GM18520 (cell line): ENCODE data around the gene EIF4G2.

Source experiments
- ATAC-seq: cut with Tn5 transposase; IDR thresholded peaks from one replicate; pipeline ENCODE4 v1.9.1; 2021; ENCODE audit not compliant: unreplicated experiment

EIF4G2 gene

DNA sequence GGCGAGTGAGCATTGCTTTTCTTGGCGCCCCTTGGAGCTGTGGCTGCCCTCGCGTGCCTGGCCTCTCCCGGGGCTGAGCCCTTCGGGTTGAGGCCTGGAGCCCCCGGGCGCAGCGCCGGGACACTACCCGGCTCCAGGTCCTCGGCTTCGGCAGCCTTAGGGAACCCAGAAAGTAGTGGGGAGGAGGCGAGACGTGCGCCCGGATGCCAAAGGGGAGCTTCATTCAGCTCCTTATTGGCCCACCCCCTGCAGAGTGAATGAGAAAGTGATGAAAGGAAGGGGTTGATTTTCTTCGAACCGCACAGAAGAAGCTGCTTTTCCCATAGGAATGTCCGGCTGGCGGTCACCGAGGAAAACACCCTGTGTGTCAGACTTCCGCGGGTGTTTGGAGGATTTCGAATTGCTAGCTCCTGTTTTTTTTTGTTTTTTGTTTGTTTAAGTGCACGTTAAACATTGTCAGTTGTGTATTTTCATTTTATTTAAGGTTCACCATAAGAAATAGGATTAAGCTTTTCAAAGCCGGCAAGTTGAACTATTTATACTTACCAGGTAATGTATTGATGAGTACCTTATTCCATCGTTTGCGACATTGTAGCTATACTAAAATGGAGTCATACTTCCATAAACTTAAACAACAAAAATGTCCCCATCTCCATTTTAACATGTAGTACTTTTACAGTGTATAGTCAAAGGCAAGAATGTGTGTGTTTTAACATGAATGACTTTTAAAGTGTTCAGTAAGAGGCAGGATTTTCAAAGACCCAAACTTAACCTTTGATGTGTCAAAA, 841 bp upstream of the EIF4G2 start:
- ATAC-seq: no peak

DNA sequence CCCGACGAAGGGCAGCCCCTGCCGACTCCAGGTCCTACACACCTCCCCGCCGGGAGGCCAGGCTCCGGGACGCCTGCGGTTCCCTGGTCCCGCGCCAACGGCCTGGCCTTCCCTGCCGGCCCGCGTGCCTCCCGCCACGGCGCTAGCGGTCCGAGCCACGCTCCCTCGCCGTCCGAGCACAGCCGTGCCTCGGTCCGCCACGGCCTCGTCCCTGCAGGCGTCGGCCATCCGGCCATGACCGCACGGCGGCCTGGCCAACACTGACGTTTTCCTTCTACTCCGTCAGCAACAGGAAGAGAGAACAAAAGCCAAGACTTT, 532 bp downstream of the EIF4G2 start:
- no peak for ATAC-seq

DNA sequence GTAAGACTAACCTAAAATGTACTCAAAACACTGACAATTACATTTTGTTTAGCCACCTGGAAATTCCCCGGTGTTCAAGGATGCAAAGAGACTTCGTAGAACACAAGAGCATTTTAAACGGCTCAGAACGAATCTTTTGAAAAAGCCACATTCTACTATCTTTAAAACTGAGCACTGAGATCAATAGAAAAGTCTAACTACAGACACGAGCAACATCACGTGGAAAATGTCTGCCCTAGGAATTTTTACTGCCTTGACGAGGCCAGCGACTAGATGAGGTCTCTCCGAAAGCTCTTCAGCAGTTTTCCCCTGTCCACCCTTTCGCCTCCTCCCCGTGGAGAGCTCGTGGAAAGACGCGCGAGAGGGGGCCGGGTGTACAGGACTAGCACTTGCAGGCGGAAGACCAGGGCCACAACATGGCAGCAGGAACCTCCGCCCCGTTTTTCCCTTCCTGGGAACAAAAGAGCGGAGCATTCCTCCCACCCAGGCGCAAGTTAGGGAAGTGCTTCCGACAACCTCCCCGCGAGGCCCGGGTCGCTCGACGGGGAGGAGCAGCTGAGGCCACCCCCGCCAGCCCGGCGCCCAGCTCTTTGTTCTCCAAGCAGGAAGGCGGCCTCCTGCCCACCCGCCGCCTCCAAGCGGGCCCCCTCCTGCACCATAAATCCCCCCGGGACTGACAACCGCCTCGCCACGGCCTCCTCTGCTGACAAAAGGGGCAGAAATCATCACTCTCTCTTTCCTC, 1.1 kb downstream of the EIF4G2 start:
- ATAC-seq: no peak

DNA sequence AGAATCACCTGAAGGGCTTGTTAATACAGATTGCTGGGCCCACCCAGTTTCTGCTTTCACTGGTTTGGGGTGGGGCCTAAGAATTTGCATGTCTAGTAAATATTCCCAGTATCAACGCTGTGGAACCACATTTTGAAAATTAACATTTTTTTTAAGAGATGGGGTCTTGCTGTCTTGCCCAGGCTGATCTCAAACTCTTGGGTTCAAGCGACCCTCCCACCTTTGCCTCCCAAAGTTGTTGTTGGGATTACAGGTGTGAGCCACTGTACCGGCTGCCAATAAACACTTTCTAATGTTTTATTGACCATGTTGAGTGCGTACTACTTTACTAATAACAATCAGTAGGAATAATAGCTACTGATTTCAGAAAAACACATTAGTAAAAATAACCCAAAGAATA, 2.5 kb downstream of the EIF4G2 start:
- ATAC-seq: no peak

DNA sequence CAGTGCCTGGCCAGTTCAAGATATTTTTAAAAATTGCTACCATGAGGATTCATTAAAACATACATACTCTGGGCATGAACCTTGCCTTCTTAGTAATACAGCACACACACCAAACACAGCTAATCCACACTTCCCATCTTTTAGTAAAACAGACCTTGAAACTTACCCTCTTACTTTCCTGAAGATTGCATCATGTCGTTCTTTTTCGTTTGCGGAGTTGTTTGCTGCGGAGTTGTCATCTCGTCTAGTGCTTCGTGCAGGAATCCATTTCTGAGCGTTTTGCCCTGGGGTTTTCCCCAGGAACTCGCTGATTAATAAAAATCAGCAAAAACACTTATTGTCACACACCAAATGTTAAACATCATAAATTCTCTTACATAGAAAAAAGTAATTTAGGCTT, 3.0 kb downstream of the EIF4G2 start:
- no peak for ATAC-seq

DNA sequence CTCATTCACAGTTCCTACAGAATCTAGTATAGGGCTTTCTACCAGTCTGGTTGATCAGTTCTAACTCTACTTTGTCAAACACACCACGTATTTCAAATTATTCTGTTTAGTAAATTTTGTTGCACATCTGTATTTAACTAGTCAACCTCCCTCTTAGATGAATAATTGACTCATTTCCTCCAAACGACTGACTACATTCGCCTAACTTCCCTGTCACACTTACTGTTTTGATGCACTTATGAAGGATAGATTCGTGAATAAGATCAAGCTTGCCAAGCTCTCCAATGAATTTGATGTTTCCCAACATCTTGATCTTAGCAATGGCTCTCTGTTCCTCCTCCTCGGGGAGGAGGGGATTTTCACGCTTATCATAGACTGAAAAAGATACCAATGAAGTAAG, 5.0 kb downstream of the EIF4G2 start:
- ATAC-seq: no peak

DNA sequence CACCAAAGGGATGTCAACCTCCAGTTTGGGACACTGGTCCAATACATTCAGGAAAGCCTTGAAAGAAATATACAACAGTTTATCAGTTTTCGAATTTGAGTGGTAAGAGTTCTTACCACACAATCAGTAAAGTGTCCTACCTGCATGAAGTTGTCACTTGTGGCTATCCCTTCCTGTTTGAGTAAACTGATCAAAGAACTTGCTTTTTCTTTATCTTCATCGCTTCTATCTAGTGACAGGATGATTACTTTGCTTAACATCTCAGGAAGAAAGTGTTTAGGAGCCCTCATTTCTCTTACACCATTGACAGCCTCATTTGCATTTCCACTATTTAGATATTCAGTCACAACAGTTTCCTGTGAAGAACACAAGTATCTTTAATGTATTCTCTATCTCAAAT, 8.4 kb downstream of the EIF4G2 start:
- no peak for ATAC-seq

DNA sequence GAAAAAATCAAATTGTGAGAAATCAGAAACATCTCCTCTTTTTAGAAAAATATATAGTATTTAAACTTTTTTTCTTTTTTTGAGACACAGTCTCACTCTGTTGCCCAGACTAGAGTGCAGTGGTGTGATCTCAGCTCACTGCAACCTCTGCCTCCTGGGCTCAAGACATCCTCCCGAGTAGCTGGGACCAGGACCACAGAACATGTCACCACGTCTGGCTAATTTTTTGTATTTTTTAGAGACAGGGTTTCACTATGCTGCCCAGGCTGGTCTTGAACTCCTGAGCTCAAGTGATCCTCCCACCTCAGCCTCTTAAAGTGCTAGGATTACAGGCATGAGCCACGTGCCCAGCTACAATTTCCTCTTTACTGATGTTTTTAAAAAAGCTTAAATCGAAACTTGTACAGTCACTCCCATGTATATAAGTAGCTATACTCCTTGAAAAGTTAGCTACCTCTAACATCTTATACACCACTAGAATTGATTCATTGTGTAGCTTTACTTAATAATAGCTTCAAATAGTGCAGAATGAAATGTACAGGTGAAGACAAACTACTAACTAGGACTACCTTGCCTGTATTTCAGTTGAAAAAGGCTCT, 10.3 kb downstream of the EIF4G2 start:
- no peak for ATAC-seq

DNA sequence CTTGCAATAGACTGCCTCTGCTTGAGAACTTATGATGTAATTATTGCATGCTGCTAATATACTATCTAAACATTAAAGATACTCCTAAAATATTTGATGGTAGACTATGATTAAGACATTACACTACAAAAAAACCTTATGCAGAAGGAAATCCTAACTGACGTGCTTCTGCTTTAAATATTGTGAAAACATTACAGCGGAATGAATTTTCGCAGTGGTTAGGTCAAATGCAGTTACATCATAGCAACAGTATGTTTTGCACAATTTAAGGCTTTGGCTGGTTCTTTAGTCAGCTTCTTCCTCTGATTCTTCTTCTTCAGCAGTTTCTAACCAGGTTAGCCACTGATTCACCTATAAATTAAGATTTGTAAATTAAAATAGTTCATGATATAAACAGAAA, 11.2 kb downstream of the EIF4G2 start:
- ATAC-seq: no peak

DNA sequence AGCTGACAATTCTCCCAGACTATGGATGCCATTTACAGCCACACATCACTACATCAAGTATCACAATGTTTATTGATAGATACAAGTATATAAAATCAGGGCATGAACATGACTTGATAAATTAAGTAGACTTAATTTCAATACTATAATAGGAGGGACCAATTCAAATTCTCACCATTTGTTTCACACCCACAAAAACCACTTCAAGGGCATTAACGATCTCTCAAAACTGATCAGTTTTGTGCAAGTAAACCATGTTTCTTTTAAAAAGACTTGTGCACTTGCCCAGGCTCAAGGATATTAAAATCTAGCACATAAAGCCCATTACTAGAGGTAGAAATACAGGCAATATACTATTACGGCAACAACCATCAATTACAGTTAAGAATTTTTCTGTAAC, 11.7 kb downstream of the EIF4G2 start:
- no peak for ATAC-seq

DNA sequence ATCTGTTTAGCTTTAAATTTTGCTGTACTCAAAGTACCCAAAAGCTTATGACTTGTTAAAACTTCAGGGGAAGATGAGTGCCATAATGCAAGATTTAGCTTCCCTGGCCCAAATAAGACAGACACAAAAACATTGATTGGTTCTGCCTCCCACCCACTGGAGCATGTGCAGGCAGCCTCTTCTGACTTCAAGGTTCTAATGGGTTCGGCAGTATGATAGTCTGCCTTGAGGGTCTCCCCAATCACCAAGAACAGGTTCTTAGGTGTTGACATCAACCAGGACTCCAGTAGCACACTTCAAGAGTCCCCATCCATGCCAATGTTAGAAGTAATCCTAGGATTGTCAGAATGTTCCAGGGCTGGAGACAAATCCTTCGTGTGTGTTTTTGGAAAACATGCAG, 12.5 kb downstream of the EIF4G2 start:
- no peak for ATAC-seq

DNA sequence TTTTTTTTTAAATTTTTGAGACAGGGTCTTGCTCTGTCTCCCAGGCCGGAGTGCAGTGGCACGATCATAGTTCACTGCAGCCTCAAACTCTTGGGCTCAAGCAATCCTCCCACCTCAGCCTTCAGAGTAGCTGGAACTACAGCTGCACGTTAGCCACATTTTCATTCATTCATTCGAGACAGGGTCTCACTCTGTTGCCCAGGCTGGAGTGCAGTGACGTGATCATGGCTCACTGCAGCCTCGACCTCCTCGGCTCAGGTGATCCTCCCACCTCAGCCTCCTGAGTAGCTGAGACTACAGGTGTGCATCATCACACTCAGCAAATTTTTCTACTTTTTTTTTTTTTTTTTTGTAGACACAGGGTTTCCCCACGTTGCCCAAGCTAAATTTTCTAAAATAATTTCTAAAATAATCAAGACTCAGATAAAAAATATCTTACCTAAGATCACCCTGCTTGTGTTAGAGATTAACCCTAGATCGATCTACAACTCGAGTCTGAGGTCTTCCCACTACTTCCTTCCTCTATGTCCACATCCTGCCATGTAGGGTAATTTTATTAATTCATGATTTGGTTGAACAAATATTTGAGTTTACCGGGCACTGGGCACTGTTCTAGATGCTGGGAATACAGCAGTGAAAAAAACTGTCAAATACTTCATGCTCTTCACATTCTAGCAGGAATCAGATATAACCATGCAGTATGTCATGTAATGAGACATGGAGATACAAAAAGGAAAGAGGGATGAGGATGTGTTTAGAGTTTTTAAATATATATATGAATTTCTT, 15.1 kb downstream of the EIF4G2 start:
- no peak for ATAC-seq

DNA sequence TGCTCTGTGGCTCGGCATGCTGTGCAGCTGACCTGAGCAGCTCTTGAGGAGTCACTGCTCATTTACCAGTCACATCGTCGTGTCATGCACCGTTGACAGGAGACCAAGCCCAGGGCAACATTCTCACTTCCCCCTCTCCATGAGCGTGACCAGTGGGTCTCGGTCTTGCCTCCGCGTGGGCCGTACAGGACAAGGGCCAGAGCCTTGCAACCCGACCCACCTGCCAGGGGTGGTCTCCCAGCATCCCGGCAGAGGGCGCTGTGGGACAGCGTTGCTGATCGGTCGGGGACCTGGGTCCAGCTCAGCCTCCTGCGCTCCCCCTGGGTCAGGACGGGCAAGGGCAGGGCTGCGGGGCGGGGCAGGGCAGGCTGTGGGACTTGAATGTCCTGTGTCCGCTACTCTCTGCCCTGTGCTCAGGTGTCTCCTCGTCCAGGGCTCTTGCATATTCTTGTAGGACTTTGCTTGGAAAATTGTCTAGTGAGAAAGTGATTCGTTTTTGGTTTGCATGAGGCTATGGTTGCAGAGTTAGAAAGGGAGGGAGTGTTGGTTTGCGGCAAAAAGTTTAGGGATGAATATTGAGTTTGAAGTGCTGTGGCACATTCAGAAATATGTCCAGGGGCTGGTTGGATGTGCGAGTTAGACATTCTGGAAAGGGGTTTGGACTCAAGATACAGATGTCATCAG, 16.2 kb downstream of the EIF4G2 start:
- peak; percentile 53 for ATAC-seq

DNA sequence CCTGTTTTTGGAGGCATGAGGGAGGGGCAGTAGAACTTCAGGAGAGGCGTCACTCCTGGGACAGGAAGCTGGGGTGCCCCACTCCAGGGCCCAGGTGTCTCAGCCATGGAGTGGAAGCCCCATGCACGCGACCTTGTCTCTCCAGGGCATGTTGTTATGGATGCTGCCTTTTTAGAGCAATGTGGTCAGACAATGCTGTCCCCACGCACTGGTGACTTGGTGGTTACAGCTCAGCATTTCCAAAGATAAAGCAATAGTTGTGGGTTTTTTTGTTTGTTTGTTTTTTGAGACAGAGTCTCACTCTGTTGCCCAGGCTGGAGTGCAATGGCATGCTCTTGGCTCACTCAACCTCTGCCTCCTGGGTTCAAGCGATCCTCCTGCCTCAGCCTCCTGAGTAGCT, 22.3 kb downstream of the EIF4G2 start:
- ATAC-seq: no peak

DNA sequence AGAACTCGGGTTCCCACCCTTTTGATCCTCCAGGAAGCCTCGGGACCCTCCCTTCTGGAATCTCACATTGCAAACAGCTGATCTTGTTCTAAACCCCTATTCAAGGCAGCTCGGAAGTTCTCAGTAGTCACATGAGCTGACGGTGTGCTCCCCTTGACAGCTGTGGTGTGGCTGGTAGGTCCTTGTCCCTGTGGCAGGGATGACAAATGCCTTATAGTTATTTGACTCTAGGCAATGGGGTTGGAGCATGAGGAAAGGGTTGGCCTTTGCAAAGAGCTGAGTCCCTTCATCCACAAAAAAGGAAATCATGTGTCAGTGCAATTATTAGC, 23.6 kb downstream of the EIF4G2 start:
- ATAC-seq: no peak

DNA sequence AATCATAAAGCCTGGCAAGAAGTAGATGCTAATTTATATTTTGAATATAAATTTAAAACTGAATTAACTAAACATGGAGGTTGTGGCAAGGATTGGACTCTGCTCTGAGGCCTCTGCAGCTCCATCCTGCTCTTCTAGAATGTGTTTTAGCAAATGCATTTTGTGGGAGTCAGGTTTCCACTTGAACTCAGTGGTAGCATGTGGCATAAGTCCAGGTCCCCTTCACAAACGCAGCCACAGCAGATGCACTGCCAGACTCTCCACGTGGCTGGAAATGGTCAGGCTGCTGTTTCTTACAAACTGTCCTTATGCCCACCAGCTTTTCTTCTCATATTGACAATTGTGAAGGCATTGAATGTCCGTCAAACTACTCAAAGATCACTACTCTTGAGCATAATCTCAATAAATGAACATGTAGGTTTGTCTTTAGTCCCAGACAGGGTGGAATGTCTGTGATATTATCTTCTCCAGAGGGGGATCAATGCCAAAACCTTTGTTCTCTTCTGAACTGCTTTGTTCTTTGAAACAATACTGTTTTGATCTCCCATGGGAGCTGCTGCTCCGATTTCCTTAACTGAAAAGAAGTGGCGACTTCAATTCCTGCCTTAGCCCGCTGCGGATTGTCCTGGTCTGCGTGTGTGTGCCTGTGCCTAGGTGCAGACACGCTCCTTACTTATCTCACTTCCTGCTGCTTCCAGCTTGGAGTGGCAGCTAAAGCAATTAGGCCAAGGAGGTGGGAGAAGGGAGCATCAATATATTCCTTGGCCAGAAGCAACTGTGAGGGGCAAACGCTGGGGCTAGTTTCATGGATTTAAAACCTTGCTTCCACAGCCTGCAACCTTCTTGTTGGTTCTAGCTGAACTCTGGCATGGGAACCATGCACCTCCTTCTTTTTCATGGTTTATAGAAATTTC, 24.2 kb downstream of the EIF4G2 start:
- ATAC-seq: no peak

DNA sequence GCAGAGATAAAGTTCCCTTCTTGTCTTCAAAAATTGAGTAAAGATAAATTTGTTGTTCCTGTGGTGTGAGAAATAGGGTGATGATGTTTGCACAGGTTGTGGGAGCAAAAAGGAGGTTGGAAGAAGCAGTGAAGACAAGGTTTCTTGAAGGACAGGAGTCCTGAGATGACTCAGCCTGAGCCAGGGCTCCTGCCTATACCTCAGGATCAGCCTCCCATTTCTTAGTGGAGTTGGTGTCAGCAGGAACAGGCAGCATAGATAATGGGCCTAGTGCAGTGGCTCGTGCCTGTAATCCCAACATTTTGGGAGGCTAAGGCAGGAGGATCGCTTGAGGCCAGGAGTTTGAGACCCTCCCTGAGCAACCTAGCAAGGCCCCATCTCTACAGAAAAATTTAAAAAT, 28.7 kb downstream of the EIF4G2 start:
- no peak for ATAC-seq

DNA sequence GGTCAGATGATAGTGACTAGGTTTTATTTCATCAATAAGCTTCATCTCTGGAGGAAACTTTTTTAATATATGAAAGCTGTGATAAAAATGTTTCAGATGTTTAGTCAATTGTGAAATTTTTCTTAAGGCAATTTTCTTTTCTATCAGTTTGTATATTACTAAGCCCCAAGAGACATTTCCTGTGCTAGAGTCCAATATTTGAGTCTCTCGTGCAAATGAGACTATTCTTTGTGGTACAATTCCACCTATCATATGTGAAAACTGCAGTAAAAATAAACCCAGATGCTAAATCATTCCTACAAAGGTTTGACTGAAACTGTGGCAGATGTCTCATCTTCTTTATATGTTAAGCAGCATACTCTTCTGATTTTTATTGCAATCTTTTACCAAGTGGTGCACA, 29.6 kb downstream of the EIF4G2 start:
- ATAC-seq: no peak

DNA sequence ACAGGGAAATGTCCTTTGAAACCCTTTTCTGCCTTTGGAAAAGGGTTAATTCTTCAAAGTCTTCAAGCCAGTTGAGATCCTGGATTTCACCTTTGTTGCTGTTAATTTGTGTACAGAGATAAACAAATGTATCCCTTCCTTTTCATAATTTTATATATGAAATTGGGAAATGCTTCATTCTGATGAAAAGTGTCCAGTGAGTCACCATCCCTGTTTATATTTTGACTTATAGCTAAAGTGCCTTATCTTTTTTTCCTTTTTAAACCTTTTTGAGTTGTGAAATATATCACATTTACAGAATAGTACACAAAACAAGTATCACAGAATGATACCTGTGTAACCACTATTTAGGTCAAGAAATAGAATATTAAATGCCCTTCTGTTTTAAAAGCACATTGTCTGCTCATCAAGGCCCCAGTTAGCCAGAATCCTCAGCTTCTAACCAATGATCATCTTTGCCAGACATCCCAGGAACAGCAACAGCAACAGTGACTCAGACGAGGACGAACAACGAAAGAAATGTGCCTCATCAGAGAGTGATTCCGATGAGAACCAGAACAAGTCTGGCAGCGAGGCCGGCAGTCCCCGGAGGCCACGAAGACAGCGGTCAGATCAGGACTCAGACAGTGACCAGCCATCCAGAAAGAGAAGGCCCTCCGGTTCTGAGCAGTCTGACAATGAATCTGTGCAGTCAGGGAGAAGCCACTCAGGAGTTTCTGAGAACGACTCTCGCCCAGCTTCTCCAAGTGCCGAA, 30.3 kb downstream of the EIF4G2 start:
- no peak for ATAC-seq
